ENCODE data around the gene ANKRD13C.

DNA sequence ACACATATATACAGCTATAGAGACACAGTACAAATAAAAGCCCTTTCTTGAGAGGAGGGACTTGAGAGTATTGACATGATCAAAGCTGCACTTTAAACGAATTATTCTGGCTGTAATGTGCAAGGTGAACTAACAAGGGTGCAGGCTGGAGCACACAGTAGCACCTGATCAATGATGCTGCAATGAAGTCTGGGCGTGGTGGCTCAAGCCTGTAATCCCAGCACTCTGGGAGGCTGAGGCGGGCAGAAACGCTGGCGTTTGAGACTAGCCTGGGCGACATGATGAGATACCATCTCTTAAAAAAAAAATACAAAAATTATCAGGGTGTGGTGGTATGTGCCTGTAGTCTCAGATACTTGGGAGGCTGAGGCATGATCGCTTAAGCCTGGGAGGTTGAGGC, 42.5 kb upstream of the ANKRD13C start:
- TF ChIP-seq, protein P1, sequence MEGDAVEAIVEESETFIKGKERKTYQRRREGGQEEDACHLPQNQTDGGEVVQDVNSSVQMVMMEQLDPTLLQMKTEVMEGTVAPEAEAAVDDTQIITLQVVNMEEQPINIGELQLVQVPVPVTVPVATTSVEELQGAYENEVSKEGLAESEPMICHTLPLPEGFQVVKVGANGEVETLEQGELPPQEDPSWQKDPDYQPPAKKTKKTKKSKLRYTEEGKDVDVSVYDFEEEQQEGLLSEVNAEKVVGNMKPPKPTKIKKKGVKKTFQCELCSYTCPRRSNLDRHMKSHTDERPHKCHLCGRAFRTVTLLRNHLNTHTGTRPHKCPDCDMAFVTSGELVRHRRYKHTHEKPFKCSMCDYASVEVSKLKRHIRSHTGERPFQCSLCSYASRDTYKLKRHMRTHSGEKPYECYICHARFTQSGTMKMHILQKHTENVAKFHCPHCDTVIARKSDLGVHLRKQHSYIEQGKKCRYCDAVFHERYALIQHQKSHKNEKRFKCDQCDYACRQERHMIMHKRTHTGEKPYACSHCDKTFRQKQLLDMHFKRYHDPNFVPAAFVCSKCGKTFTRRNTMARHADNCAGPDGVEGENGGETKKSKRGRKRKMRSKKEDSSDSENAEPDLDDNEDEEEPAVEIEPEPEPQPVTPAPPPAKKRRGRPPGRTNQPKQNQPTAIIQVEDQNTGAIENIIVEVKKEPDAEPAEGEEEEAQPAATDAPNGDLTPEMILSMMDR (conservative IDR thresholded peaks at IDR 0.05), result no peak
- no peak for TF ChIP-seq EZH2 (IDR thresholded peaks at IDR 0.05; ENCODE audit: low read depth)

Data from PC-9 (cell line).